M059J (cell line): ENCODE data around the gene BRWD1. TPM values are rescaled to one million over a fixed set of nuclear protein-coding genes. Genes with fewer than 3 reads are reported as not detected.
A peak's percentile ranks its signal among the peaks of the same experiment; 100 is the strongest.

ENCODE experiments used
- DNase-seq: peaks from one replicate; pipeline ENCODE4 v3.0.0-alpha.2; 2012; ENCODE audit warnings: low read depth
- total RNA-seq: library from RNA; depleted of rRNA; stranded (reverse); fragments of >200 nt; shearing (Covaris generic); gene quantifications from 2 replicates; pipeline ENCODE4 v1.2.3, GENCODE V29; 2014

Gene BRWD1
- total RNA-seq, 1 experiment from 2014 or later = 39.5 TPM

GRCh38 chr21:39327727-39328126, 14.3 kb upstream of the BRWD1 start:
- no peak for DNase-seq

GRCh38 chr21:39326607-39327307, 13.3 kb upstream of the BRWD1 start:
- DNase-seq = no peak

GRCh38 chr21:39325458-39325857, 12.0 kb upstream of the BRWD1 start:
- no peak for DNase-seq

GRCh38 chr21:39321424-39321823, 8.0 kb upstream of the BRWD1 start:
- peak; percentile 29 for DNase-seq

GRCh38 chr21:39319814-39320332, 6.4 kb upstream of the BRWD1 start:
- DNase-seq = no peak

GRCh38 chr21:39319251-39319756, 5.9 kb upstream of the BRWD1 start:
- no peak for DNase-seq

- no peak for DNase-seq
Observed at GRCh38 chr21:39318091-39318959, 4.9 kb upstream of the BRWD1 start.

GRCh38 chr21:39317134-39318090, 4.0 kb upstream of the BRWD1 start:
- peak; percentile 26 for DNase-seq

GRCh38 chr21:39316729-39317128, 3.3 kb upstream of the BRWD1 start:
- DNase-seq = no peak

GRCh38 chr21:39315603-39316445, 2.4 kb upstream of the BRWD1 start:
- DNase-seq = peak; percentile 60

- peak; percentile 69 for DNase-seq
Observed at GRCh38 chr21:39314143-39315027, 953 bp upstream of the BRWD1 start.

GRCh38 chr21:39313042-39313570, 326 bp downstream of the BRWD1 start:
- no peak for DNase-seq

GRCh38 chr21:39312112-39313041, 1.1 kb downstream of the BRWD1 start:
- peak; percentile 81 for DNase-seq

GRCh38 chr21:39311164-39311563, 2.3 kb downstream of the BRWD1 start:
- no peak for DNase-seq

- DNase-seq = no peak
Observed at GRCh38 chr21:39307466-39307865, 6.0 kb downstream of the BRWD1 start.

GRCh38 chr21:39300587-39300986, 12.8 kb downstream of the BRWD1 start:
- no peak for DNase-seq

GRCh38 chr21:39296891-39297290, 16.5 kb downstream of the BRWD1 start:
- DNase-seq = no peak

GRCh38 chr21:39288987-39289386, 24.4 kb downstream of the BRWD1 start:
- DNase-seq = no peak
